MM.1S (cell line): Measurements from ENCODE around the gene NAE1.

Experiments used
- DNase-seq: peaks from one replicate; pipeline ENCODE4 v3.0.0-alpha.2; 2015
- H2AFZ ChIP-seq: fragments of 300-600 bp; sonication (generic); 2 replicates; pipeline ENCODE4 v1.6.0; 2016; ENCODE audit warnings: antibody characterized with exemption, low read length
- H3F3A ChIP-seq: fragments of 300-600 bp; sonication (generic); 2 replicates; pipeline ENCODE4 v1.6.1; 2016; ENCODE audit warnings: mild to moderate bottlenecking, antibody characterized with exemption, low read length, moderate library complexity, mixed read lengths; ENCODE audit not compliant: insufficient read depth
- H3K27ac ChIP-seq: fragments of 300-600 bp; sonication (generic); 2 replicates; pipeline ENCODE4 v1.5.1; 2016; ENCODE audit warnings: mild to moderate bottlenecking, low read length
- H3K27me3 ChIP-seq: fragments of 300-600 bp; sonication (generic); replicated peaks from 2 replicates; pipeline ENCODE4 v1.6.0; 2016; ENCODE audit warnings: low read length; ENCODE audit not compliant: insufficient read depth
- H3K36me3 ChIP-seq: fragments of 300-600 bp; sonication (generic); replicated peaks from 2 replicates; pipeline ENCODE4 v1.6.1; 2016; ENCODE audit warnings: mild to moderate bottlenecking, low read length, mixed read lengths; ENCODE audit not compliant: insufficient read depth
- H3K4me1 ChIP-seq: fragments of 300-600 bp; sonication (generic); 2 replicates; pipeline ENCODE4 v1.6.1; 2016; ENCODE audit warnings: low read length, mixed read lengths
- H3K4me2 ChIP-seq: fragments of 300-600 bp; sonication (generic); 2 replicates; pipeline ENCODE4 v1.6.0; 2016; ENCODE audit warnings: low read depth, low read length
- H3K4me3 ChIP-seq: fragments of 300-600 bp; sonication (generic); 2 replicates; pipeline ENCODE4 v1.5.1; 2016; ENCODE audit warnings: low read length, mixed read lengths
- H3K79me2 ChIP-seq: fragments of 300-600 bp; sonication (generic); 2 replicates; pipeline ENCODE4 v1.6.1; 2016; ENCODE audit warnings: mixed run types, low read length, mixed read lengths
- H3K9ac ChIP-seq: fragments of 300-600 bp; sonication (generic); 2 replicates; pipeline ENCODE4 v1.6.1; 2016; ENCODE audit warnings: low read length, mixed read lengths
- H3K9me2 ChIP-seq: fragments of 300-600 bp; sonication (generic); replicated peaks from 2 replicates; pipeline ENCODE4 v1.6.1; 2016; ENCODE audit warnings: mild to moderate bottlenecking, low read length, mixed read lengths; ENCODE audit not compliant: insufficient read depth
- H3K9me3 ChIP-seq: fragments of 300-600 bp; sonication (generic); replicated peaks from 2 replicates; pipeline ENCODE4 v1.6.1; 2016; ENCODE audit warnings: mild to moderate bottlenecking, low read length, mixed read lengths; ENCODE audit not compliant: insufficient read depth
- H4K20me1 ChIP-seq: fragments of 300-600 bp; sonication (generic); 2 replicates; pipeline ENCODE4 v1.6.1; 2016; ENCODE audit warnings: mild to moderate bottlenecking, low read length, moderate library complexity, mixed read lengths; ENCODE audit not compliant: insufficient read depth
- EZH2 ChIP-seq: fragments of 300-600 bp; sonication (generic); optimal IDR thresholded peaks from 2 replicates; pipeline ENCODE3; 2017; ENCODE audit warnings: low read depth, mild to moderate bottlenecking, antibody characterized with exemption, low read length, mixed read lengths
- EZH2phosphoT487 ChIP-seq: fragments of 300-600 bp; sonication (generic); IDR thresholded peaks from 2 replicates; pipeline ENCODE4 v1.6.1; 2018; ENCODE audit warnings: antibody characterized with exemption, low read length
- TF ChIP-seq, protein P1 (sequence below): fragments of 300-600 bp; sonication (generic); IDR thresholded peaks from 2 replicates; pipeline ENCODE4 v1.5.1; 2016; ENCODE audit warnings: antibody characterized with exemption, low read length, mixed read lengths

The NAE1 gene

DNA sequence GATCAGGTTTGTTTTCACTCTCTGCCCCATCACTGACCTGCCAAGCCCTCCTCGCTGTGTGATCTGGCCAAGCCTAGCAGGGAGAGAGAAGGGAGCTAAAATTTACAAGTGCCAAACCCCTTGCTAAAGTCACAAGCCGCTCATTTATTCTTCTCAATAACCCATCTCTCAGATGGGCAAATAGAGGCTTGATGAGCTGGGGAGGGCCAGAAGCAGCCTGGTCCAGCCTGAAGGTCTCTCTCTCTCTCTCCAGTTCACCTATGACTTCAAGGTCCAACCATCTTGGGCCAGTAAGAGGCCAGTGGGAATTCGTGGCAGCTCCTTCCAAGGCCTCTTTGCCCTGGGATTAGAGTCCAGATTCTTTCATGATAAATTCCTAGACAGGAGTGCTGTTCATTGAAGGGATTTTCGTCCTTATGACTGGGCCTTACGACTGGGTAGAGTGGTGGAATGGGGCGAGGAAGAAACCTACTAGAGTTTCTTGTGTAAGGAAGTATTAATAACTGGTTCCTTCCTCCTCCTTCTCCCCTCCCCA, 16.8 kb upstream of the NAE1 start:
- Histone ChIP-seq H3K79me2 (no peaks in the 10 kb centered on the region), H3K27me3 (no peaks in the 10 kb centered on the region), H2AFZ (no peak overlapping the region), H3K4me1 (no peaks in the 10 kb centered on the region), H3K4me2 (no peak overlapping the region), H3K9ac (no peak overlapping the region), H3K4me3 (no peak overlapping the region), H3K27ac (no peak overlapping the region), H3K9me3 (no peaks in the 10 kb centered on the region), H3F3A (no peaks in the 10 kb centered on the region), H4K20me1 (no peaks in the 10 kb centered on the region), H3K36me3 (no peaks in the 10 kb centered on the region), H3K9me2 (no peaks in the 10 kb centered on the region)
- TF ChIP-seq EZH2phosphoT487 = no peak
- TF ChIP-seq, protein P1, sequence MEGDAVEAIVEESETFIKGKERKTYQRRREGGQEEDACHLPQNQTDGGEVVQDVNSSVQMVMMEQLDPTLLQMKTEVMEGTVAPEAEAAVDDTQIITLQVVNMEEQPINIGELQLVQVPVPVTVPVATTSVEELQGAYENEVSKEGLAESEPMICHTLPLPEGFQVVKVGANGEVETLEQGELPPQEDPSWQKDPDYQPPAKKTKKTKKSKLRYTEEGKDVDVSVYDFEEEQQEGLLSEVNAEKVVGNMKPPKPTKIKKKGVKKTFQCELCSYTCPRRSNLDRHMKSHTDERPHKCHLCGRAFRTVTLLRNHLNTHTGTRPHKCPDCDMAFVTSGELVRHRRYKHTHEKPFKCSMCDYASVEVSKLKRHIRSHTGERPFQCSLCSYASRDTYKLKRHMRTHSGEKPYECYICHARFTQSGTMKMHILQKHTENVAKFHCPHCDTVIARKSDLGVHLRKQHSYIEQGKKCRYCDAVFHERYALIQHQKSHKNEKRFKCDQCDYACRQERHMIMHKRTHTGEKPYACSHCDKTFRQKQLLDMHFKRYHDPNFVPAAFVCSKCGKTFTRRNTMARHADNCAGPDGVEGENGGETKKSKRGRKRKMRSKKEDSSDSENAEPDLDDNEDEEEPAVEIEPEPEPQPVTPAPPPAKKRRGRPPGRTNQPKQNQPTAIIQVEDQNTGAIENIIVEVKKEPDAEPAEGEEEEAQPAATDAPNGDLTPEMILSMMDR = no peak
- TF ChIP-seq EZH2 = no peak
- no peak for DNase-seq

DNA sequence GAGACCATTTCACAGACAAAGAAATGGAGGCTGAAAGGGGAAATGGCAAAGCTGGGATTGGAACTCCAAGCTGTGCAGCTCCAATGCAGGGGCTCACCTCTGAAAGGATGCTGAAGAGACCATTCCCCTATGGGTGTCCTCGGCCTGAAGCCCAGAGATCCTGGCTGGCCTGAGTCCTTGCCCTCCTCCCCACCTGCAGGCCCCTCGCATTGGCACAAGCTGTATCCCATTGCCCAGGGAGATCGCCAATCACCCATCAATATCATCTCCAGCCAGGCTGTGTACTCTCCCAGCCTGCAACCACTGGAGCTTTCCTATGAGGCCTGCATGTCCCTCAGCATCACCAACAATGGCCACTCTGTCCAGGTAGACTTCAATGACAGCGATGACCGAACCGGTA, 16.1 kb upstream of the NAE1 start:
- Histone ChIP-seq H3K4me1 (no peaks in the 10 kb centered on the region), H3F3A (no peaks in the 10 kb centered on the region), H3K27ac (no peak overlapping the region), H4K20me1 (no peaks in the 10 kb centered on the region), H3K9ac (no peak overlapping the region), H2AFZ (no peak overlapping the region), H3K79me2 (no peaks in the 10 kb centered on the region), H3K36me3 (no peaks in the 10 kb centered on the region), H3K4me2 (no peak overlapping the region), H3K4me3 (no peak overlapping the region), H3K9me2 (no peaks in the 10 kb centered on the region), H3K9me3 (no peaks in the 10 kb centered on the region), H3K27me3 (no peaks in the 10 kb centered on the region)
- TF ChIP-seq EZH2 (no peak), EZH2phosphoT487 (no peak)
- TF ChIP-seq, protein P1 = no peak
- DNase-seq = no peak

DNA sequence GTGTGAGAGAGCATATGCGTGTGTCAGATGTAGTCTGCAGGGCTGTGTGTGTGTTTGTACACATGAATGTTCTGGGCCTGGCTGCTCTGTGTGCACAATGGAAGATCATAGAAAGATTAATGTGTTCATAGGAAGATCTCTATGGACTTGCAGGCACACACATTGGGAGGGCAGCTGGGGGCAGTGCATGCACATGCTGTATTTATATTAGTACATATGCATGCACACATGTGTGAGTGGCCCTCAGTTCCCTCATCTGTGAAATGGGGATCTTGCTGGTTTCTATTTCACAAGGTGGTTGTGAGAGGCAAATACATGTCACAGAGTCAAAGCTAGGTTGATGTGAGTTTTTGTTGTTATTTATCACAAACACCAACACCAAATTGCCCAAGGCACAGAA, 15.5 kb upstream of the NAE1 start:
- H3K9me2 ChIP-seq = no peaks in the 10 kb centered on the region
- H3K9me3 ChIP-seq = no peaks in the 10 kb centered on the region
- H3K79me2 ChIP-seq = no peaks in the 10 kb centered on the region
- TF ChIP-seq, protein P1 = no peak
- TF ChIP-seq EZH2 = no peak
- TF ChIP-seq EZH2phosphoT487 = no peak
- no peaks in the 10 kb centered on the region for H3K27me3 ChIP-seq
- no peak overlapping the region for H3K27ac ChIP-seq
- no peak for DNase-seq
- H2AFZ ChIP-seq = no peak overlapping the region
- H4K20me1 ChIP-seq = no peaks in the 10 kb centered on the region
- H3K4me3 ChIP-seq = no peak overlapping the region
- H3K9ac ChIP-seq = no peak overlapping the region
- H3K36me3 ChIP-seq = no peaks in the 10 kb centered on the region
- no peaks in the 10 kb centered on the region for H3F3A ChIP-seq
- H3K4me1 ChIP-seq = no peaks in the 10 kb centered on the region
- H3K4me2 ChIP-seq = no peak overlapping the region
